ENCODE measurements around the gene FAIM. TPM values are rescaled to one million over a fixed set of nuclear protein-coding genes. Genes with fewer than 3 reads are reported as not detected.
"Not testable (repeated sequence)": the region's sequence is repeated elsewhere in the genome, so short reads cannot be mapped to it uniquely, and the experiment has no call there.

Gene FAIM
- total and polyA plus RNA-seq, 2 donors (not counting 3 experiments of a cell fraction or from before 2014, with no cell fraction given) = 2.3 to 11.9 TPM

DNA sequence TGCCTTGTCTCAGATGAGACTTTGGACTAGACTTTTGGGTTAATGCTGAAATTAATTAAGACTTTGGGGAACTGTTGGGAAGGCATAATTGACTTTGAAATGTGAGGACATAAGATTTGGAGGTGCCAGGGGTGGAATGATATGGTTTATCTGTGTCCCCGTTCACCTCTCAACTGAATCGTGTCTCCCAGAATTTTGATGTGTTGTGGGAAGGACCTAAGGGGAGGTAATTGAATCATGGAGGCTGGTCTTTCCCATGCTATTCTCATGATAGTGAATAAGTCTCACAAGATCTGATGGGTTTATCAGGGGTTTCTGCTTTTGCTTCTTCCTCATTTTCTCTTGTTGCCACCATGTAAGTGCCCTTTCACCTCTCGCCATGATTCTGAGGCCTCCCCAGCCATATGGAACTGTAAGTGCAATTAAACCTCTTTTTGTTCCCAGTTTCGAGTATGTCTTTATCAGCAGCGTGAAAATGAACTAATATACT lies 4.4 kb upstream of the FAIM start:
- H3K4me3 ChIP-seq (replicated peaks in 1 of 3; ENCODE audit: insufficient read depth in 1 of 3, low read depth in 1 of 3, low read length in 3 of 3); H3K27me3 ChIP-seq (ENCODE audit: control insufficient read depth in 2 of 2, insufficient read depth in 2 of 2, low read length in 2 of 2); dilution Hi-C loops (cut with MboI; ENCODE audit: extremely low pct_ligation_motif_present, low sequenced_read_pairs); H3K4me2 ChIP-seq (ENCODE audit: insufficient read depth, low read length); H3K36me3 ChIP-seq (ENCODE audit: control insufficient read depth in 2 of 2, extremely low read depth in 1 of 2, insufficient read depth in 2 of 2, low read length in 2 of 2); H3K27ac ChIP-seq (ENCODE audit: insufficient read depth, low read depth, low read length); BruUV-seq (replicated peaks); H3K4me1 ChIP-seq (ENCODE audit: control insufficient read depth, extremely low read depth, insufficient read depth, low read length); FAIRE-seq; H3K9me1 ChIP-seq (replicated peaks; ENCODE audit: control insufficient read depth, extremely low read depth, insufficient read depth, low read length); H4K20me1 ChIP-seq (replicated peaks; ENCODE audit: control insufficient read depth, extremely low read depth, insufficient read depth, low read length); H3K79me2 ChIP-seq (ENCODE audit: control insufficient read depth, insufficient read depth, low read length); H2AFZ ChIP-seq (ENCODE audit: low read depth, low read length); POLR2A ChIA-PET; H3K9me3 ChIP-seq (replicated peaks; ENCODE audit: control insufficient read depth, insufficient read depth, low read length); DNase-seq (ENCODE audit: low read depth, low spot score); H3K9ac ChIP-seq (replicated peaks; ENCODE audit: extremely low read depth, insufficient read depth, low read length); intact Hi-C loops (cut with micrococcal nuclease): not testable (repeated sequence)
- CTCF ChIA-PET = interaction anchor here (1.3 to 1.7 kb wide), 3 partner anchors 10 to 319 kb away, joined by 4 to 6 read pairs (median 4); partner anchors contain the start of gene CEP70

- ChIA-PET CTCF (interaction anchor here (0.9 to 3.0 kb wide), 5 partner anchors 16 to 326 kb away, joined by 5 to 15 read pairs (median 10); partner anchors contain the start of gene CEP70), POLR2A (interaction anchor here (1.0 to 2.0 kb wide), 2 partner anchors 16 to 165 kb away, joined by 4 to 7 read pairs; partner anchors contain the start of gene CEP70)
- Histone ChIP-seq H3K79me2 (ENCODE audit: control insufficient read depth, insufficient read depth, low read length) (no peaks in the 10 kb centered on the region), H4K20me1 (replicated peaks; ENCODE audit: control insufficient read depth, extremely low read depth, insufficient read depth, low read length) (no peaks in the 10 kb centered on the region), H3K4me3 (replicated peaks in 1 of 3; ENCODE audit: insufficient read depth in 1 of 3, low read depth in 1 of 3, low read length in 3 of 3) (peak overlapping the region in 1 of 3 experiments; percentile 86), H2AFZ (ENCODE audit: low read depth, low read length) (peak overlapping the region; percentile 96), H3K27ac (ENCODE audit: insufficient read depth, low read depth, low read length) (no peak overlapping the region), H3K9me3 (replicated peaks; ENCODE audit: control insufficient read depth, insufficient read depth, low read length) (no peaks in the 10 kb centered on the region), H3K36me3 (ENCODE audit: control insufficient read depth in 2 of 2, extremely low read depth in 1 of 2, insufficient read depth in 2 of 2, low read length in 2 of 2) (no peaks in the 10 kb centered on the region), H3K4me2 (ENCODE audit: insufficient read depth, low read length) (no peak overlapping the region), H3K4me1 (ENCODE audit: control insufficient read depth, extremely low read depth, insufficient read depth, low read length) (peaks cover 4% of the 10 kb centered on the region), H3K27me3 (ENCODE audit: control insufficient read depth in 2 of 2, insufficient read depth in 2 of 2, low read length in 2 of 2) (no peaks in the 10 kb centered on the region), H3K9ac (replicated peaks; ENCODE audit: extremely low read depth, insufficient read depth, low read length) (no peak overlapping the region), H3K9me1 (replicated peaks; ENCODE audit: control insufficient read depth, extremely low read depth, insufficient read depth, low read length) (no peaks in the 10 kb centered on the region)
- intact Hi-C loops (cut with micrococcal nuclease) (no loop called here), dilution Hi-C loops (cut with MboI; ENCODE audit: extremely low pct_ligation_motif_present, low sequenced_read_pairs) (no loop called here)
- TSS peak; percentile 63 for BruUV-seq (replicated peaks)
- no peak for TF ChIP-seq FOS (IDR thresholded peaks at IDR 0.05; ENCODE audit: borderline replicate concordance, insufficient read depth, low read length)
- TF ChIP-seq, protein P1, sequence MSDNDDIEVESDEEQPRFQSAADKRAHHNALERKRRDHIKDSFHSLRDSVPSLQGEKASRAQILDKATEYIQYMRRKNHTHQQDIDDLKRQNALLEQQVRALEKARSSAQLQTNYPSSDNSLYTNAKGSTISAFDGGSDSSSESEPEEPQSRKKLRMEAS (IDR thresholded peaks at IDR 0.05; ENCODE audit: insufficient read depth, insufficient read length) = no peak
- no peak for TF ChIP-seq POLR2A (IDR thresholded peaks at IDR 0.05; ENCODE audit: low read depth, low read length)
- no peak for TF ChIP-seq EZH2 (IDR thresholded peaks at IDR 0.05; ENCODE audit: borderline replicate concordance, low read depth, low read length, severe bottlenecking)
- TF ChIP-seq JUN (IDR thresholded peaks at IDR 0.05; ENCODE audit: borderline replicate concordance, insufficient read depth, insufficient read length, low read depth) = no peak
- no peak for TF ChIP-seq GATA2 (IDR thresholded peaks at IDR 0.05; ENCODE audit: insufficient read depth, insufficient read length, low read depth, low read length)
- TF ChIP-seq MYC (IDR thresholded peaks at IDR 0.05; ENCODE audit: low read depth, low read length) = no peak
- no peak for TF ChIP-seq POLR2AphosphoS5 (IDR thresholded peaks at IDR 0.05; ENCODE audit: insufficient read depth, low read depth, low read length)
- no peak for TF ChIP-seq CTCF (IDR thresholded peaks at IDR 0.05; ENCODE audit: extremely low read depth in 1 of 2, insufficient read depth in 1 of 2, low read depth in 1 of 2, low read length in 2 of 2)
- FAIRE-seq (no peak), DNase-seq (ENCODE audit: low read depth, low spot score) (no peak)
These were observed 1.3 kb downstream of the FAIM start for GRCh38 chr3:138609898-138610266.

All from endothelial cell of umbilical vein (primary cell).